Suppressor macrophage (primary cell): Measurements from ENCODE around the gene FCER2.
A peak's percentile ranks its signal among the peaks of the same experiment; 100 is the strongest.
"Not testable (repeated sequence)": the region's sequence is repeated elsewhere in the genome, so short reads cannot be mapped to it uniquely, and the experiment has no call there.

Source experiments
- DNase-seq, 4 experiments: peaks; one replicate each; pipeline ENCODE4 v3.0.0-alpha.2; 2020 to 2022
- total RNA-seq, 17 experiments: gene quantifications; one replicate each; lab custom pipeline; 2026; ENCODE audit warnings: mixed read lengths in 6 of 17, inconsistent platforms in 3 of 17; lab: John Stamatoyannopoulos, UW

The FCER2 gene, protein sequence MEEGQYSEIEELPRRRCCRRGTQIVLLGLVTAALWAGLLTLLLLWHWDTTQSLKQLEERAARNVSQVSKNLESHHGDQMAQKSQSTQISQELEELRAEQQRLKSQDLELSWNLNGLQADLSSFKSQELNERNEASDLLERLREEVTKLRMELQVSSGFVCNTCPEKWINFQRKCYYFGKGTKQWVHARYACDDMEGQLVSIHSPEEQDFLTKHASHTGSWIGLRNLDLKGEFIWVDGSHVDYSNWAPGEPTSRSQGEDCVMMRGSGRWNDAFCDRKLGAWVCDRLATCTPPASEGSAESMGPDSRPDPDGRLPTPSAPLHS
- 0.20 to 11.5 (median 1.1) reads per million in 17 experiments for total RNA-seq

DNA sequence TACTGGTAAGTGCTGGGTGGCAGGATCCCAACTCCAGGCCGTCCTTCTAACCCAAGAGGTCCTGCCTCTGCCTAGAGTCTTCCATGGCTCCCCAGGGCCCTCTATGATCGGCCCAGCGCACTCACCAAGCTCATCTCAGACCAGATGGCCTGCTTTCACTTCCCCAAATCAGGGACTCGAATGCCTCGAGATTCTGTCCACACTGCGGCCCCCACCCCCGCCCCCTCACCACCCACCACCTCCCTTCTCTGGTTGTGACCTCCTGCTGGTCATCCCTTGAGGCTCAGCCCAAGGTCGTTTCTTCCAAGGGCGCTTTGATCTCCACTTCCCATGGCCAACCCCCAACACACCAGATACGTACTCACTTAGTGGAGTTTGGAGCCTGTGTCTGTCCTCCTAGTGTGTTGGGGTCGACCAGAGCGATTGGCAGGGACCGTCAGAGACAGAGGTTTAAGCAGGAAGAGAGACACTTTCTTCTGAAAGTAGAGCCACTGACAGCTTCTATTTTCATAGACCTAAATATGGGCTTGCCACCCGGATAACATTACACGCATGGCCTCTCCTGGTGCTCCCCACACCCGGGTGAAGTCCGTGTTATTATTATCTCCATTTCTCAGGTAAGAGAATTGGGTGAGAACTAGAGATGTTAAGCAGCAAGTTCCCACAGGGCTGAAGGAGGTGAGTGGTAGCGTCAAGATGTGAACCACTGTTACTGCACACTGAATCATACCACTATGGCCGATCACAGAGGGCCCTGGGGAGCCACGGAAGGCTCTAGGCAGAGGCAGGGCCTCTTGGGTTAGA lies at the start of gene FCER2:
Gene FCER2, minus strand, starts transcription at position 478 of the 804 bp plus-strand sequence. CDS start 2,371 bp downstream, outside the sequence.
- peak; percentile 68 to 81 (median 77) for DNase-seq

DNA sequence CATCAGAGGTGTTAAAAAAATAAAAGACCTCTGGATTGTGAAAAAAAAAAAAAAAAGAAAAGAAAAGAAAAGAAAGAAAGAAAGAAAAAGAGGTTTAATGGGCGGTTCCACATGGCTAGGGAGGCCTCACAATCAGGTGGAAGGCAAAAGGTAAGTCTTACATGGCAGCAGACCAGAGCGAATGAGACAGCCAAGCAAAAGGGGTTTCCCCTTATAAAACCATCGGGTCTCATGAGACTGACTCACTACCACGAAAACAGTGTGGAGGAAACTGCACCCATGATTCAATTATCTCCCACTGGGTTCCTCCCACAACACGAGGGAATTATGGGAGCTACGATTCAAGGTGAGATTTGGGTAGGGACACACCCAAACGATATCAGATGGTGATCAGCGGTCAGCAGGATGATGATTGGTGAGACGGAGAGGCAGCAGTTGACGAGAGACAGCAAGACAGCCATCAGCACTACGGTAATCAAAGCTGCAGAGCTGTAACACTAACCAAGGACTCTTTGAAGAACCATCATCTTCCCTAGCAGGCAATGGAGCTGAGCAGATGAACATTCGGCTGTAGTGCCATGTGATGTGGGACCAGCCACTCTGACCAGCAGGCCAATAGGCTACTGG lies 49.3 kb upstream of the FCER2 start:
- DNase-seq, result peak; percentile 69 to 83 (median 76)

DNA sequence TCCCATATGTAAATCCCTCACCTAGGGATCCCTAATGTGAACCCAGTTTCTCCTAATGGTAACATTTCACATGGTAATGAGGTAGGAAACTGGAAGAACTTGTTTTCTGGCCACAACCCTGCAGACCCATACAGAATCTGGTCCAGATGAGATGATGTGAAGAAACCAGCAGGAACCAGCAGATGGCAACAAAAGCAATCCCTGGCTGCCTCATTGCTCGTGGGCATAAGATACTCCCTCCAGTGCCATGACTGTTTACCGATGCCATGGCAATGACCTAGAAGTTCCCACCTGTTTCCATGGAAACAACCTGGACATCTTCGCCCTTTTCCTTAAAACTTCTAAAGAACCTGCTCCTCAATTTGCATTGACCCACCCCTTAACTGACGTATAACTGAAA lies 46.8 kb upstream of the FCER2 start:
- DNase-seq, result peak in 3 of 4 experiments; percentile 38 to 41 (median 40)

DNA sequence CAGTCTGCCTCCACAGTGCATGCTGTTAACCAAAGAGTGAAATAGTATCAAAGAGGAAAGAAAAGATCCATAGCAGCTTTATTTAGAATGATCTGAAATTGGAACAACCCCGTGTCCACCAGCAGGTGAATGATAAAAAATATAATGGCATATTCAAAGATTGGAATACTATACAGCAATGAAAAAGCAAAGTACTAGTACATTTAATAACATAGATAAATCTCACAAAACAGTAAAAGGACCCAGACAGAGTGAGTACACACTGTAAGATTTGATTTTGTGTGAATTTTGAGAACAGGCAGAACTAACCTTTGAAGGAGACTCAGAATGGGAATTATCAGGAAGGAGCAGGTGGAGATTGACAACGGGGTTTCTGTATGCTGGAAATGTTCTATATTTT lies 46.2 kb upstream of the FCER2 start:
- DNase-seq, result no peak

DNA sequence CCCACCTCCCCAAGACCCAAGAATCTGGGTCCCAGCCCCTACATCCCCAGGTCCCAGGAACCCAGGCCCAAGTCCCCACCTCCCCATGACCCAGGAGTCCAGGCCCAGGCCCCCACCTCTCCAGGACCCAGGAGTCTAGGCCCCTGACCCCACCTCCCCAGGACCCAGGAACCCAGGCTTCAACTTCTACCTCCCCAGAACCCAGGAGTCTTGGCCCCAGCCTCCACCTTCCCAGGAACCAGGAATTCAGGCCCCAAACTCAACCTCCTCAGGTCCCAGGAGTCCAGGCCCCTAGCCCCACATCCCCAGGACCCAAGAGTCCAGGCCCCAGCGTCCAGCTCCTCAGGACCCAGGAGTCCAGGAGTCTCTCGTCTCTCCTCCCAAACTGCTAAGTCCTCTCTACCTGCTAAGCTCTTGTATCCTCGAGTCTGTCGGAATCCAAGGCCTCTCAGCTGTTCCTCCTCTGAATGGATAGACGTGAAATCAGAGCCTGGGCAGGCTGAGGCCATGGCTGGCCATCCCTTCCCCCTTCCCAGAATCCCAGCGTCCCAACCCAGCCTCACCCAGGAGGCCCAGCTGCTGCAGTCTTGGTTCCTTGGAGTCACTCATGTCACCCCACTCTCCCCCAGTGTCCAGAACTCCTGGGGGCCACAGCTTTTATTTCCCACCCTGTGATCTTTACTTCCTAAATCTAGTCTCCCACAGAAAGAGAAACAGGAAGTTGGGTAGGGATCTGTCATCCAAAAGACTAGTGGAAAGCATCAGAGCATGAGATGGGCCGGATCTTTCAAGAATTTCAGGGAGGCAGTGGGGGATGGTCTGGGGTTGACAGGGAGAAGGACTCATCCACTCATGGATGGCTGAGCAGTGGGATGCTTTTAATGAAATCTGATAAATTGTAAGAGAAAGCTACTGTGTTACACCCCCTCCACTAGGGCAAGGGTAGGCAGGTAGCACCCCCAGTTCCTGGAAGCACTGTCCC lies 45.3 kb upstream of the FCER2 start, which contains the start of gene CD209:
Gene CD209, minus strand, starts transcription at position 632 of the 982 bp plus-strand sequence. Its CDS starts 23 bp downstream, at position 609.
- DNase-seq, result peak; percentile 78 to 90 (median 86)

DNA sequence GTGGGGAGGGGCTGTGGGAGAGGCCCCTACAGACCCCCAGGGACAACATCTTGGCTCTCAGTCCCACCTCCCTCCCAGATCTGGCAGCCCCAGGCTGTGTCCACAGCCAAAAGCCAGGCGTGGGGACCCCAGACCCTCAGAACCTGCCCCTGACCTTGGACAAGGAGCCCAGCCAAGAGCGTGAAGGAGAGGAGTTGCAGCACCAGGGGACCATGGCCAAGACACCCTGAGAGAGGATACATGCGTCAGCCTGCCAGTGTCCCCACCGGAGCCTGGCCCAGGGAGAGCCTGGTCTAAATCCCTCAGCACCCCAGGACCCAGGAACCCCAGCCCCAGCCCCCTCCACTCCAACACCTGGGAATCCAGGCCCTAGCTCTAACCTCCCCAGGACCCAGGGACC lies 44.4 kb upstream of the FCER2 start:
- DNase-seq, result not testable (repeated sequence)

DNA sequence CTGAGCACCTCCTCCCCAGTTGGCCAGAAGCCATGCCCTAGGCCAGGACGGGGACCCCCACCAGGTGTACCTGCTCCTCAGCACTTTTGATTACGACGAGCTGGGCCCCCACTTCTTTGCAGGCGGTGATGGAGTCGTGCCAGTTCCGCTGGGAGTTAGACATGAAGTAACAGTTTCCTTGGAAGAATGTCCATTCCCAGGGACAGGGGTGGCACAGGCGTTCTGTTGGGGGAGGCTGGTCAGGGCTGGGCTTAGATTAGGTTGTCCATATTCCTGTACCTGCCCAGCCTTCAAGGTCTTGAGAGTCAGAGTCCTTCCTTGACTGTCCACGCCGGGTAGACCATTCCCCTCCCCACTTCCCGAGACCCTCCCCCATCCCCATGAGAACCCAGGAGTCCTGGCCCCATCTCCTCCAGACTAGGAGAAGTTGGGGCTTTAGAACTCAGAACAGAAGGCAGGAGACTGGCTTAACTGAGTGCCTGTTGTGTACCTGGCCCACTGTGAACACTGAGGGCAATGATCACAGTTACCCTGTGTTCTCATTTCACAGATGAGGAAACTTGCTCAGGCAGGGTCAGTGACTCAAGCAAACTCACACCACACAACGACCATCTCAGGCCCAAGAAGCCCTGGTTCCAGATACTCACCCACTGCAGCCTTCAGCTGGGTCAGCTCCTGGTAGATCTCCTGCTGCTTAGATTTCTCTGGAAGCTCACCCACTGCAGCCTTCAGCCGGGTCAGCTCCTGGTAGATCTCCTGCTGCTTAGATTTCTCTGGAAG lies 43.1 kb upstream of the FCER2 start:
- DNase-seq, result peak; percentile 35 to 50 (median 38)

DNA sequence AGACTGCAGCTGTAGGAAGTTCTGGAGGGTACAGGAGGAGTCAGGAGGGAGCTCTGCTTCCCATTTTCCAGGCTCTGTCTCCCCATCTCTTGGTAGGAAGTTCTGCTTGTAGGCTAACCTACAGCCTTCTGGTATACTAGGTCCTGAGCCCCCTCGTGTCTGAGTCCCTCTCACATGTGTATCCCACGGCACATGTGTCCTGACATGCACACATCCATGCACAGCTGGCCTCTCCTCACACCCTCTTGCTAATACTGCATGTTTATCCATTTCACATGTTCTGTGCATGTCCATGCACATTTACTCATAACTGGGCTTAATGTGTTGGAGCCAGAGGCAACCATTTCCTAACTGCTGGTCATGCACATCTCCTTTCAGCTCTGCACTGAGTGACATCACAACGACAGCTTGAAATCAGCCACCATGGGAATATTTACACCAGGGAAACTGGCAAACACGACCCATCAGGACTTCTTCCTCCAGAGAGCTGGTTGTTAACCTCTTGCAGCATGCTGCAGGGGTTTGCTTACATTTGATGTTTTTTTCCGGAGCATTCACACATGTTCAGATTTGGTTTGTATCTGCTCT lies 42.4 kb upstream of the FCER2 start:
- DNase-seq, result peak in 2 of 4 experiments; percentile 36 to 48

DNA sequence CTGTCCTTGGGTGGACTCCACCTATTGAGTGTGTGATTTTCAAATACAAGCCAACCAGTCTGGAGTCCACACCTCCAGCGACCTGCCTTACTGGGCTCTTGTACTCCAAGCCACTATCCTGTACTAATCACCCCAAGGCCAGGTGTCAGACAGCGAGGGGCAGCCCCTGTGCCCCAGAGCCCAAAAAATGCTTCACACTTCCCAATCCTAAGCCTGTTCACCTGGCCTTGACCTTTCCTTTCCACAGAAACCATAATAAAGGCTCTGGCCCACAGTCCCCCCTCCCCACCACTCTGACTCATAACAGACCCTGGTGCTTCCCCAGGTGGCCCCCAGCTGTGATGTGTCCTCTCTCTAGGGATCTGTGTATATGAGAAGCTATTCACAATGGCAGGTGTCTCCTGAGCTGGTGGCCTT lies 41.5 kb upstream of the FCER2 start:
- no peak for DNase-seq

DNA sequence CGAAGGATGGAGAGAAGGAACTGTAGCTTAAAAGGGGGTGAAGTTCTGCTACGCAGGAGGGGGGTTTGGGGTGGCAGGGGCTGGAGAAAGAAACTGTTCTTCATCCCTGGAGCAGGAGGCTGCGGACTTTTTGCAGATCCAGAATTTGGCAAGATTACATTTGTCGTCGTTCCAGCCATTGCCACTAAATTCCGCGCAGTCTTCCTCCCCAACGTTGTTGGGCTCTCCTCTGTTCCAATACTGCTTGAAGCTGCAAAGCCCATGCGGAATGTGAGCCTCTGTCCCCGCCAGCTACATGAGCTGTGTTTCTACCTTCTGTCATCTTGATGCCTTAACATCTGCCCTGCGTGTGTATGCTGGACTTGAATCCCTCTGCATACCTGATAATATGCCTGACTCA lies 41.1 kb upstream of the FCER2 start:
- DNase-seq, result no peak

DNA sequence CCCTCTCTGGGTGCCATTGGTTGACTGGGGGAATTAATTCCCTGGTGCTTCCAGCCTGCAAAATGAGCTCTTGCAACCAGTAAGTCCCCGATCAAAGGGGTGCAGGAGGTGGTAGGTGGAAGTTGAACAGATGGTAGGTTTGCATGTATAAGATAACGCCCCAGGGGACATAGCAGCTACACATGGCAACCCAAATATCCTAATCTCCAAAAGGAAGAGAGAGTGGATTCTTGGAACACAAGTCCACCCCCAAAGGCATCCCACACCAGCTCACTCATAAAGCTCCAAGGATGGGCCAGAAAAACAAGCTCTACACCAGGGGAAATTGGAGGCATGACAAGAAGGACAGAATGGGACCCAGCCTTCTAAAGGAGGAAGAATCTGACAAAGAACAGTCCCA lies 40.6 kb upstream of the FCER2 start:
- no peak for DNase-seq

DNA sequence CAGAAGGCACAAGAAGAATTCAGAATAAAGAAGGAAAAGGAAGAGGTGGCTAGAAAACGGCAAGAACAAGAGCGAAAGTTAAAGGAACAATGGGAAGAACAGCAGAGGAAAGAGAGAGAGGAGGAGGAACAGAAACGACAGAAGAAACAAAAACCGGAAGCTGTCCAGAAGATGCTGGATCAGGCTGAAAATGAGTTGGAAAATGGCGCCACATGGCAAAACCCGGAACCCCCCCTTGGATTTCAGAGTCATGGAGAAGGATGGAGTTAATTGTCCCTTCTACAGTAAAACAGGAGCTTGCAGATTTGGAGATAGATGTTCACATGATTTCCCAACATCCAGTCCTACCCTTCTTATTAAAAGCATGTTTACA lies 38.7 kb upstream of the FCER2 start:
- DNase-seq, result peak in 3 of 4 experiments; percentile 25 to 49 (median 29)

DNA sequence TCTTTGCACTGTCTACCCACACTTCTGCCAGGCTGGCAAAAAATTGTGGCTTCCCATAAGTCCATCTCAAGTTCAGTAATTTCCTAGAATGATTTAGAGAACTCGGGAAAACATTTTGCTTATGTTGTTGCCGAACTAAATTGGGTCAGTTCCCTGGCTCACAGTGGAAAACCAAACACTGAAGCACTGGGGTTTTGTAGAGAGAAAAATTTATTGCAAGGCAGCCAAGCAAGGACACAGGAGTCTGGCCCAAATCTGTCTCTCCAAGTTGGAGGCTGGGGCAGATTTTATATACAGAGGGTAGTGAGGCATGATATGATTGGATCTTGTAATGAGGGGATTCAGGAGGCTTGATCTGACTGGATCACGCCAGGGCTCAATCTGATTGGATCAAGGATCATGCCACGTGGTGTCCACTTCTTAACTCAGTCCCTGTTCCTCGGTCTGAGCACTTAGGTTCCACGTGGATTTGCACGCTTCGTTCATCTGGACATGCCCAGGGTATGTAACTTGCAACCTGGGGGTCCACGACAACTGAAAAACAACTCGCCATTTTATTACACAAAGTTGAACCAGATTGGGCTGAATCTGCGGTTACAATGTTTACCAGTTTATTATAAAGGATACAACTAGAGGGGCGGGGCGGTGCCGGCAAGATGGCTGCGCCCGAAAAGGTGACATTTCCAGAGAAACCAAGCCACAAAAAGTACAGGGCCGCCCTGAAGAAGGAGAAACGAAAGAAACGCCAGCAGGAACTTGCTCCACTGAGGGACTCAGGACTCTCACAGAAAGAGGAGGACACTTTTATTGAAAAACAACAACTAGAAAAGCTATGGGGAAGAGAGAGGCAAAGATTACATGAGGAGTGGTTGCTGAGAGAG lies 38.1 kb upstream of the FCER2 start:
- peak in 3 of 4 experiments; percentile 23 to 42 (median 36) for DNase-seq

DNA sequence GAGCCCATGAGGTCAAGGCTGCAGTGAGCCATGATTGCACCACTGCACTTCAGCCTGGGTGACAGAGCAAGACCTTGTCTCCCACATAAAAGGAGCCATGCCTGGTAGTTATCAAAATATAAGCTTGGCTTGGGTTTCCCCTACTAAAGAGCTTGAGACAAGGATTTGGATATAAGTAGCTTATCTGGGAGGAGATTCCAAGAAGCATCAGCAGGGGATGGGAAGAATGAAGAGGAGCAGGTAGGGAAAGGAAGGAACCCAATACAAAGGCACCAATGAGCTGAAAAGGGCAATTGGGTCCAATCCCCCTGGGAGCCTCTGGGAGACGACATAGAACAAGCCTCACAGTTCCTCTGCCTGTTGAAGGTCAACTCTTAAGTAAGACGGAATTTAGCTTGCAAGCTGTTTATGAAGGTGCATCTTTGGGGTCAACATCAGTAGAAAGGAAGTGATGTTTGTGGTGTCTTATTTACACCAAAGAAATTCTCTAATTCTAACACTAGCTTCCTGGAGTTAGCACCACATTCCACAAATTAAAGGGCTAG lies 37.4 kb upstream of the FCER2 start:
- DNase-seq, result peak; percentile 16 to 52 (median 42)

DNA sequence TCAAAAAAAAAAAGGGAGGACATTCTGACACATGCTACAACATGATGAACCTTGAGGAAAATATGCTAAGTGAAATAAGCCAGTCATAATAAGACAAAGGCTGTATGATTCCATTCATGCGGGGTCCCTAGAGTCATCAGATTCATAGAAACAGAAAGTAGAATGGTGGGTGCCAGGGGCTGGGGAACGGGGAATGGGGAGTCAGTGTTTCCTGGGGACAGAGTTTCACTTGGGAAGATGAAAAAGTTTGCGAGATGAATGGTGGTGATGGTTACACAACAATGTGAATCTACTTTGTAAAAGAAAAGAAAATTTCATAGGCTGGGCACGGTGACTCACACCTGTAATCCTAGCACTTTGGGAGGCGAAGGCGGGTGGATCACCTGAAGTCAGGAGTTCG lies 36.1 kb upstream of the FCER2 start:
- no peak for DNase-seq

DNA sequence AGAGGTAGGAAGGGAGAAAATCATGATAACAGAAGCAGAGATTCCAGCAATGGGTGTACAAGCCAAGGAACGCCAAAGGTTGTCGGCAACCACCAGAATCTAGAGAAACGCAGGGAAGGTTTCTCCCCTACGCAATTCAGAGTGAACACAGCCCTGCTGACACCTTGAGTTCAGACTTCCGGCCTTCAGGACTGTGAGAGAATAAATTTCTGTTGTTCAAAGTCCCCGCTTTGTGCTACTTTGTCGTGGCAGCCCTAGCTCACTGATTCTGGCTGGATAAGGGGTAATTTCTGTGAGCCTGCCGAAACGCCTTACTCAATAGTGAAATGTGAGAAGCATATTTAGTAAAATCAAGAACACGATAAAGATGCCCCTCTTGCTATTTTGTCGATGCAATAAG lies 35.3 kb upstream of the FCER2 start:
- no peak for DNase-seq

DNA sequence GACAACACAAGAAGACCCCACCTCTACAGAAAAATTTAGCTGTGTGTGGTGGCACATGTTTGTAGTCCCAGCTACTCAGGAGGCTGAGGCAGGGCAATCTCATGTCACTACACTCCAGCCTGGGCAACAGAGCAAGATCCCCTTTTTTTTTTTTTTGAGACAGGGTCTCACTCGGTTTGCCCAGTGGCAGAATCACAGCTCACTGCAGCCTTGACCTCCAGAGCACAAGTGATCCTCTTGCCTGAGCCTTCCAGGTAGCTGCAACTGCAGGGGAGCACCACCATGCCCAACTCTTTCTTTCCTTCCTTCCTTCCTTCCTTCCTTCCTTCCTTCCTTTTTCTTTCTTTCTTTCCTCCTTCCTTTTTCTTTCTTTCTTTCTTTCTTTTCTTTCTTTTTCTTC lies 34.2 kb upstream of the FCER2 start:
- no peak for DNase-seq

DNA sequence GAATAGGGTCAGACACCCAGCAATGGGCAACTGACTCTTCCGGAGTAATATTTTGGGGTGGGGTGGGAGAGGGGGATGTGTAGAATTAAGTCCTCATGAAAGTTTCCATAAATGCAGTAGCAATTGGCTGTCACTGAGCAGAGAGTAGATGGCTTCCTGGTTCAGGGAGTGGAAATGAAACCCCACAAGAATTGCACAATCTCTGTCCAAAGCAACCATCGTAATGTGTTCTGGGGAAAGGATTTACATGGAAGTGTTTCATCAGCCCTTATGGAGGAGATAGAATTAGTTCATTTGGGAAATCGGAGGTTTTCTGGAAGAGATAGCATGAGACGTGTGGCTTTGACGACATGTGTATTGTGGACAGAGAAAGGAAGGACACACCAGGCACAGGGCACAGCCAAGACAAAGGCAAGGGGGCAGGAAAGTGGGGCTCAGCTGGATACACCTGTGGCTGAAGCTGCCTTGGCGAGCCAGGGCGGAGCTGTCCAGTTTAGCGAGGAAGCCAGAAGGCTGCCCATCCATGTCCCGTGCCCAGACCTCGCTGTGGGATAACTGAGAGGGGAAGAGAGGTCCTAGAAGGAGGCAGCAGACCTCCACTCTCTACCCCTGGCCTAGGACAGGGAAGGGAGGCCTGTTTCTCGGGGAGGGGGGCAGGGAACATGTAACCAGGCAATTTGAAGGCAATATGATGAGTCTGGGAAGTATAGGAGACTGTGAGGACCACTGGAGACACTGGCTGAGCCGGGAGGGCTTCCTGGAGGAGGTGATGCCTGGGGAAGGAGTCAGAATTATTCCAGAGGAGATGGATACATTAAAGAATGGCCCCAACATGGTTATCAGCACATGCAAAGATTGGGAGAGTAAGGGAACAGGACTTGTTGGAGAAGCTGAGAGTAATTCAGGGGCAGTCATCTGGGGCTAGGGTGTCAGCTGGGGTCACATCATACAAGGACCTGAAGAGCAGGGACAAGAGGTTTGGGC lies 32.6 kb upstream of the FCER2 start:
- DNase-seq, result peak; percentile 75 to 90 (median 82)
